ENCODE data around the gene TMEM208. TPM values are rescaled to one million over a fixed set of nuclear protein-coding genes. Genes with fewer than 3 reads are reported as not detected.

The TMEM208 gene
- total and polyA plus RNA-seq, 2 of the 8 experiments (the other 6 are each of a cell fraction or from before 2014, with no cell fraction given) = 37.7 to 100.0 TPM

DNA sequence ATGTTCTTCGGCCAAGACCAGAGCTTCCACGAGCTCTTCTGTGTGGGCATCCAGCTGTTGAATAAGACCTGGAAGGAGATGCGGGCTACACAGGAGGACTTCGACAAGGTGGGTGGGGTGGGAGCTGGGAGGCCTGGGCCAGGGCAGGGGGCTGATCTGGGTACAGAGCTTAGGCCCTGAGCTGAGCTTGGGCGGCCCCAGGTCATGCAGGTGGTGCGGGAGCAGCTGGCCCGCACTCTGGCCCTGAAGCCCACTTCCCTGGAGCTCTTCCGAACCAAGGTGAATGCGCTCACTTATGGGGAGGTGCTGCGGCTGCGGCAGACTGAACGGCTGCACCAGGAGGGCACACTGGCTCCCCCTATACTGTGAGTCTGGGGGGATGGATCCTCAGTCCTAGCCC lies 24.5 kb upstream of the TMEM208 start (continued):
- TF ChIP-seq HDAC2 (IDR thresholded peaks at IDR 0.05; ENCODE audit: borderline replicate concordance in 1 of 2, low read depth in 2 of 2, low read length in 2 of 2) = no peak
- TF ChIP-seq JUN (IDR thresholded peaks at IDR 0.05; ENCODE audit: low read depth, low read length) = no peak
